HG02884 (cell line): ENCODE data around the gene GPR27.

Experiments used
- ATAC-seq: cut with Tn5 transposase; IDR thresholded peaks from one replicate; pipeline ENCODE4 v1.9.1; 2021; ENCODE audit warnings: mild to moderate bottlenecking, moderate library complexity; ENCODE audit not compliant: unreplicated experiment

GPR27 gene

DNA sequence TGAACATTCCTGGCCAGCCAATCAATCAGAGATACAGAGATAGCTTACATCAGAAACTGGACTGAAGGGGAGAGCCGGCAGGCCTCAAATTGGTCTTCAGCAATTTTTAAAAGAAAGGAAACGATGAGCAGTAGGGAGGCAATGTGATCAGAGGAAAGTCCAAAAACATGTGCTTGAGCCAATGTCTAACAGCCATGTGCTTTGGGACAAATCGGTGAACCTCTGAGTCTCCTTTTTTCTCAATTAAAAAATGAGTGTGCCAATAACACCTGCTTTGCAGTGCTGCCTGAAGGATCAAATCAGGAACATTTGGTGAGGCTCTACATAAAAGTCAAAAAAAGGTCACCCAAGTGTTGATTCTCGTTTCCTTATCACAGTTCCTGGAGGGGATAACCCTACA lies 21.0 kb upstream of the GPR27 start:
- ATAC-seq, result no peak

GRCh38 chr3:71733319-71733718 lies 20.3 kb upstream of the GPR27 start:
- no peak for ATAC-seq

GRCh38 chr3:71734881-71735280 lies 18.8 kb upstream of the GPR27 start:
- ATAC-seq, result no peak

- ATAC-seq, result no peak
Observed at GRCh38 chr3:71742621-71743020, 11.0 kb upstream of the GPR27 start.

DNA sequence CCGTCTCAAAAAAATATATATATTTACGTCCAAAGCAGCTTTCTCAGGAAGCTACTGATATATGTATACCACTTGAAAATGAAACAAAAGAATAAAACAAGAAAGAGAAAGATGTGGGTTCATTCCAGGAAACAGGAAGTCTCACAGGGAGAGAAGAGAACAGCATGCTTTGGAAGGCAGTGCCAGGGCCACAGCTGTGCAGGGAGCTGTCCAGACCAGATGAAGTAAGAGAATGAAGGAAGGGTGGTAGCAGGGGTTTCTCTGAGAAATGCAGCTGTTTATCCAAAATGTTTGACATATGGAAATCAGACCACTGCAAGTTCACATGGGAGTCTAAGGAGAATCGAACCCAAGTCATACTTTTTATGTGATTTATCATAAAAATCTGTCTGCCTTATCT lies 8.9 kb upstream of the GPR27 start:
- no peak for ATAC-seq

DNA sequence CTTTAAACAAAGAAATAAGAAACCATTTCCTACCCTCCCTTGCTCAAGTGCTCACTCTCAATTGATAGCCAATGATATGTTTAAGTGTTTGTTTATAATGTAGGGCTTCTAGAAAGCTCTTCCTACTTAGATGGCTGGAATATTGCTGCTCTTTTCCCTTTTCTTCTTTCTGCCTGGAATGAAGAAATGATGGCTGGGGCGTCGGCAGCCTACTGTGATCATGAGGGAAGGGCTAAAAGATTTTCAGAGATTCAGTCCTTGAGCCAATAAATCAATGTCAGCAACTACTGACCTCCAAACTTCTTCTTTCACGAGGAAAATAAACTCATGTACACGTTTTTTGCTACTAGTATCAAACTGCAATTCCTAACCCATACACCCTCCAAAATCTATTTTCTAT lies 2.1 kb upstream of the GPR27 start:
- no peak for ATAC-seq

GRCh38 chr3:71752831-71753700 lies 589 bp upstream of the GPR27 start:
- no peak for ATAC-seq

DNA sequence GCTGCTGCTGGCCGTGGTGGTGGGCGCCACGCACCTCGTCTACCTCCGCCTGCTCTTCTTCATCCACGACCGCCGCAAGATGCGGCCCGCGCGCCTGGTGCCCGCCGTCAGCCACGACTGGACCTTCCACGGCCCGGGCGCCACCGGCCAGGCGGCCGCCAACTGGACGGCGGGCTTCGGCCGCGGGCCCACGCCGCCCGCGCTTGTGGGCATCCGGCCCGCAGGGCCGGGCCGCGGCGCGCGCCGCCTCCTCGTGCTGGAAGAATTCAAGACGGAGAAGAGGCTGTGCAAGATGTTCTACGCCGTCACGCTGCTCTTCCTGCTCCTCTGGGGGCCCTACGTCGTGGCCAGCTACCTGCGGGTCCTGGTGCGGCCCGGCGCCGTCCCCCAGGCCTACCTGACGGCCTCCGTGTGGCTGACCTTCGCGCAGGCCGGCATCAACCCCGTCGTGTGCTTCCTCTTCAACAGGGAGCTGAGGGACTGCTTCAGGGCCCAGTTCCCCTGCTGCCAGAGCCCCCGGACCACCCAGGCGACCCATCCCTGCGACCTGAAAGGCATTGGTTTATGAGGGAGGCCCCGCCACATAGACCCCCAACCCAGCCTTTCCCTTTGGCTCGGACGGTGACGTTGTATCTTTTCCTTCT lies 1.1 kb downstream of the GPR27 start:
- ATAC-seq, result no peak

- no peak for ATAC-seq
Observed at GRCh38 chr3:71758091-71758490, 4.4 kb downstream of the GPR27 start.

- ATAC-seq, result no peak
Observed at GRCh38 chr3:71759401-71759800, 5.7 kb downstream of the GPR27 start.

- no peak for ATAC-seq
Observed at GRCh38 chr3:71760140-71760539, 6.5 kb downstream of the GPR27 start.

DNA sequence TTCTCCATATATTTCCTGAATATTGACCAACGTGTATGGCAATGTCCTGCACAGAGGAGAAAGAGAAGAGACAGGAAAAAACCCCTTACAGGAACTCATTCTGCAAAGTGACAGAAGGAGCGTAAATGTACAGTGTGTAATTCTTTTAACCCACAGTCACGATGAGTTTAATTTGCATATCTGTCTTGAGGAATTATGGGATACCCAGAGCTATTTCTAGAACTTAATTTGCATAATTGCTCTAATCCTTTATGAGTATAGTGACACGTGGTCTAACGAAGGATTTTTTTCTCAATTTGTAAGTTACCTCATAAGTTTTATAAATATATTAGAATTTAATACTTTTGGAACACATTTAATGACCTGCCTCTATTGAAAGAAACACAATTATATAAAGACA lies 9.8 kb downstream of the GPR27 start:
- ATAC-seq, result no peak

DNA sequence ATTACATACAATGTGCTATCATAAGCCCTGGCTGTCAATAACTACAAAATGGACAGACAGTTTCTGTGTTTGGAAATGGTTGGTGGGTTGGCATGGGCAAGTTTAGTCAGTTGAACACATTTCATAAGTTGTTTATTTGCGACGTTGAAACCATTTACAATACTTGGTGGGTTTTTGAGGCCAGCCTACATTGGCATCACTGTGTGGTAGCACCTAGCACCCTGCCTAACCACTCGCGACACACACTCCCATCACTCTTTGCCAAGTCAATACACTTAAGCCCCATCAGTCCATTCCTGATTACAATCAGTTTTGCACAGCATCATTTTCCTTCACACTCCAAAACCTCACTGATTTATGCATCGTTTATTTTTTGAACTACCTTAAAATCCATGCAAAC lies 17.5 kb downstream of the GPR27 start:
- ATAC-seq, result no peak

DNA sequence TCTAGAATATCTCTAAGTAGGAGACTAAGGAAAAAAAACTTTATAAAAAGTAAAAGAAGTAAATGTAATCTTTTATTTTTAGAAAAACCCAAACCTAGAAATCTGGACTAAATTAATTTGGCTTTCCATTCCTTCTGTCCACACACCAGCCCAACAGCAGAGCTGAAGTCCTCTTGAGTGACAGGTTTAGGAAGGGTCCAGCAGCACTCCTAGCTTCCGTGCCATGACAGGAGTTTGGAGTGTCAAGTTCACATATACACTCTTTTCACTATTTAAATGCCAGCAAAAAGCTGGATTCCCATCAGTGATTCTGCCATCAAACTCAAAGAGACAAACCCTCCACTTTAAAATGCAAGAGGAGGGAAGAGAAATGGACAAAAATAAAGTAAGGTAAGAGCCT lies 18.2 kb downstream of the GPR27 start:
- no peak for ATAC-seq

DNA sequence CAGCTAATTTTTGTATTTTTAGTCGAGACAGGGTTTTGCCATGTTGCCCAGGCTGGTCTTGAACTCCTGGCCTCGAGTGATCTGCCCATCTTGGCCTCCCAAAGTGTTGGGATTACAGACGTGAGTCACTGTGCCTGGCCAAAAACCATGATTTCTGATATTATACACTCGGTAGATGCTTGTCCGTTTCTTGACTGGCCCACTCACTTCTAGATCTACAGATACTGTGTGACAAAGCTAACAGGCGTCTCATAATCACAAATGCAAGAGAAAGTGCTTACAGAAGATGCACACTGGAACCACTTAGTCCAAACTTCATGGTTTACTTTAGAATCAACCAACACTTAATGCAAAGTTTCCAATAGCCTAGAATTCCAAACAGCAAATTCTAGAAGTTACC lies 22.9 kb downstream of the GPR27 start:
- no peak for ATAC-seq

DNA sequence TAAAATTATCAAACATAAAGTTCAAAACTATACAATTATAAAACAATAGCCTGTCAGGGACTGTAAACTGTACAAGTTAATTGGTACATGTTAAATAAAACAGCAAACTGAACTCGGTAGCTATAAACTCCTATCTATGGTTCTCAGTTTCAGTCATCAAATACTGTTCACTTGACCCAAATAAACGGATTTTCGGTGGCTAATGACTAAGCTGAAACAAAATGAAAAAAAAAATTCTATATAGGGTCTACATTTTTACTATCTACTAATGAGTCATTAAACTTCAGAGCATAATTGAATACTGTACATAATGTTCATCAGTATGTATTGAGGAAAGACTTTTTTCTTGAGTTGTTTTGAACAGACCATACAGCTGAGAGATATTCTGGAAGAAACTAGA lies 24.7 kb downstream of the GPR27 start:
- no peak for ATAC-seq

- no peak for ATAC-seq
Observed at GRCh38 chr3:71779674-71780377, 26.2 kb downstream of the GPR27 start.

DNA sequence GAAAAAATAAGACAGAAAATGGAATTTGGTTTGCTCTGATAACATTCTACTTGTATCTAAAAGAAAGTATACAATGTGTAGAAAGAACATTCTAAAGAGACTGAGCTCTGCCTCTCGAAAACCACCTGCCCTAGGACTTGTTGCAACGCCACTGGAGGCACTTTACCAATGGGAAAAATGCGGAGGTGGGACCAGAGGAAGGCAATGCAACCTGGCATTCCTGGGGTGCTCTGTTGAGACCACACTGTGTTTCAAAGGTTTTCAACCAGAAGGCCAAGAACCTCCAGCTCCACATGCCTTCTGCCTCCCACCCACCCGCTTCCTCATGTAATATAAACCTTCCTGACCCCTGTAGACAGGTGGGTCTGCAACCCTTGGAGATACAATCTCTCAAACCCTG lies 26.8 kb downstream of the GPR27 start:
- ATAC-seq, result no peak

DNA sequence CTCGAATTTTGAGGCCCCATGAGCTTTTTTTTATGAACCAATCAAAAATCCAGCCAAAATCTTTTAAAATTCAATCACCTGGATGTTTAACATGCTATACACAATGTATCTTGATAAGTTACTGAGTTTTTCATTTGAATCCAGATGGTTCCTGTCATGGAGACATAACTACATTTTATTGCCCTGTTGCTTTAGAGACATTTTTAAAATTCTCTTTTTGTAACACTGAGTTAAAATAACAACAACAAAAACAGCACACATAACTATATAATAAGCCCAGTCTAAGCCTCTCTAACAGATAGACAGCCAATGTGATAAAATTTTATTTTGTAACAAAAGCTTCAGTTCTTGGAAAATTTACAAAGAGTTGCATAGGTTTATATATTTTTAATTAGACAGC lies 29.5 kb downstream of the GPR27 start:
- ATAC-seq, result no peak

GRCh38 chr3:71784201-71784913 lies 30.7 kb downstream of the GPR27 start:
- ATAC-seq, result no peak

DNA sequence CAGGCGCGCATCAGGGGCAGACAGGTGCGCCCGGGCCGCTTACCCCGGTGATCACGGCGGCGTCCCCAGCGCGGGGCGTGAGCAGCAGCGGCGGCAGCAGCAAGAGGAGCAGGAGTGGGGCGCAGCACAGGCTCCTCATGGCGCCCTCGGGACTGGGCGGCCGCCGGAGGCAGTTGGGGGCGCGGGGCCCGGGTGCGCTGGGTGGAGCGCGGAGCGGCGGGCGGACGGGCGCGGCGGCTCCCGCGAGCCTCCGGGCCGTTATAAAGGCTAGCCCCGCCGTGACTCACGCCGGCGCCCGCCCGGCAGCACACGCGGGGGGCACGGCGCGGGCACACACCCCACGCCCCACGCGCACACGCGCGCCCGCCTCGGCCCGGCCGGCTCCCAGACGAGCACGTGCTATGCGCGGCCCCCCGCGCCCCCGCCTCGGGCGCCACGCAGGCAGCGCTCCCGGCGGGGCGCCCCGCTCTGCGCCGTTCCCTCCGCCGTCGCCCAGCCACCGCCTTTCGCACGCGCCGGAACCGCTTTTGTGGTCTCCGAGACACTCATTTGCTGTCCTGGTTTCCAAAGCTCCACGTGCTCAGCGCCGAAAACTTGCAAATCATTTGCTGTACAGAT lies 31.4 kb downstream of the GPR27 start, which contains the start of gene PROK2:
Gene PROK2 (minus strand): TSS at position 235 of the 618 bp plus-strand sequence. CDS start 96 bp downstream, at position 139.
- ATAC-seq, result no peak
